Bronchial epithelial cell (primary cell): ENCODE data around the gene PKIB. TPM values are rescaled to one million over a fixed set of nuclear protein-coding genes. Genes with fewer than 3 reads are reported as not detected.

Source experiments
- DNase-seq: peaks from one replicate; pipeline ENCODE4 v3.0.0-alpha.2; 2010; ENCODE audit warnings: low read depth
- FAIRE-seq: peaks from 2 replicates; lab custom pipeline; 2011; peaks lifted over from hg19 to GRCh38; lab: Jason Lieb, UNC
- H3K27me3 ChIP-seq: 2 replicates; pipeline ENCODE4 v1.5.1; 2011; ENCODE audit warnings: low read length; ENCODE audit not compliant: control insufficient read depth, insufficient read depth
- H3K36me3 ChIP-seq: 2 replicates; pipeline ENCODE4 v1.5.1; 2011; ENCODE audit warnings: low read length; ENCODE audit not compliant: control insufficient read depth, insufficient read depth
- H3K4me3 ChIP-seq: 2 replicates; pipeline ENCODE4 v1.5.1; 2011; ENCODE audit warnings: mild to moderate bottlenecking, low read depth, low read length, control low read depth
- total RNA-seq: library from RNA; depleted of rRNA; stranded (reverse); fragments of >200 nt; gene quantifications from 2 replicates; pipeline ENCODE4 v1.2.1, GENCODE V29; 2014
- TF ChIP-seq, protein P1 (sequence below): IDR thresholded peaks from 2 replicates; pipeline ENCODE4 v1.5.1; 2011; ENCODE audit warnings: mild to moderate bottlenecking, moderate library complexity, low read length, control low read depth, inconsistent platforms; ENCODE audit not compliant: insufficient read depth, severe bottlenecking

PKIB gene
- total RNA-seq, 1 donor from 2014 or later, result 3.9 TPM

- Histone ChIP-seq H3K36me3 (no peaks in the 10 kb centered on the region), H3K4me3 (no peak overlapping the region), H3K27me3 (no peaks in the 10 kb centered on the region)
- FAIRE-seq (no peak), DNase-seq (no peak)
- TF ChIP-seq, protein P1, sequence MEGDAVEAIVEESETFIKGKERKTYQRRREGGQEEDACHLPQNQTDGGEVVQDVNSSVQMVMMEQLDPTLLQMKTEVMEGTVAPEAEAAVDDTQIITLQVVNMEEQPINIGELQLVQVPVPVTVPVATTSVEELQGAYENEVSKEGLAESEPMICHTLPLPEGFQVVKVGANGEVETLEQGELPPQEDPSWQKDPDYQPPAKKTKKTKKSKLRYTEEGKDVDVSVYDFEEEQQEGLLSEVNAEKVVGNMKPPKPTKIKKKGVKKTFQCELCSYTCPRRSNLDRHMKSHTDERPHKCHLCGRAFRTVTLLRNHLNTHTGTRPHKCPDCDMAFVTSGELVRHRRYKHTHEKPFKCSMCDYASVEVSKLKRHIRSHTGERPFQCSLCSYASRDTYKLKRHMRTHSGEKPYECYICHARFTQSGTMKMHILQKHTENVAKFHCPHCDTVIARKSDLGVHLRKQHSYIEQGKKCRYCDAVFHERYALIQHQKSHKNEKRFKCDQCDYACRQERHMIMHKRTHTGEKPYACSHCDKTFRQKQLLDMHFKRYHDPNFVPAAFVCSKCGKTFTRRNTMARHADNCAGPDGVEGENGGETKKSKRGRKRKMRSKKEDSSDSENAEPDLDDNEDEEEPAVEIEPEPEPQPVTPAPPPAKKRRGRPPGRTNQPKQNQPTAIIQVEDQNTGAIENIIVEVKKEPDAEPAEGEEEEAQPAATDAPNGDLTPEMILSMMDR, result no peak
These were observed 43.8 kb downstream of the PKIB start for GRCh38 chr6:122654012-122654411.

- TF ChIP-seq, protein P1, result no peak
- DNase-seq, result no peak
- Histone ChIP-seq H3K4me3 (no peak overlapping the region), H3K27me3 (no peaks in the 10 kb centered on the region), H3K36me3 (no peaks in the 10 kb centered on the region)
- no peak for FAIRE-seq
These were observed 47.4 kb downstream of the PKIB start for GRCh38 chr6:122657601-122658000.

GRCh38 chr6:122660296-122660695 lies 50.1 kb downstream of the PKIB start:
- Histone ChIP-seq H3K36me3 (no peaks in the 10 kb centered on the region), H3K27me3 (no peaks in the 10 kb centered on the region), H3K4me3 (no peak overlapping the region)
- FAIRE-seq (no peak), DNase-seq (no peak)
- TF ChIP-seq, protein P1, result no peak

GRCh38 chr6:122663981-122664380 lies 53.8 kb downstream of the PKIB start:
- H3K4me3 ChIP-seq, result no peak overlapping the region
- no peaks in the 10 kb centered on the region for H3K36me3 ChIP-seq
- no peaks in the 10 kb centered on the region for H3K27me3 ChIP-seq
- FAIRE-seq, result no peak
- TF ChIP-seq, protein P1, result no peak
- no peak for DNase-seq

DNA sequence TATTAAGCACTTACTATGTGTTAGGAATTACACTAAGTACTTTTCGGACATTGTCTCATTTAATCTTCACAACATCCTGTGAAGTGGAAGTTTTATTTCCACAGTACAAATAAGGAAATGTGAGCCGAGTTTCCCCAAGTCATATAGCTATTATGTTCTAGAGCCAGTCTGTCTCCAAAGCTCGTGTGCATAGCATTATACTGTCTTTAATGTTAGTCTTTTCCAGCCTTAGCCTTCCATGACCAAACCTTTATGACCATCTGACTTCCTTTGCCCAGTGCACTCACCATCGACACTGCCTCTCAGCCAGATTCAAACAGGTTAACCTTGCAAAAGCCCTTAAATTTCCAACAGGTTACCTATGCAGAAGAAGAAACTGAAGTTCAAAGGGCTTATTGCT lies 55.7 kb downstream of the PKIB start:
- no peak overlapping the region for H3K4me3 ChIP-seq
- TF ChIP-seq, protein P1, result no peak
- no peaks in the 10 kb centered on the region for H3K27me3 ChIP-seq
- DNase-seq (no peak), FAIRE-seq (no peak)
- H3K36me3 ChIP-seq, result no peaks in the 10 kb centered on the region

DNA sequence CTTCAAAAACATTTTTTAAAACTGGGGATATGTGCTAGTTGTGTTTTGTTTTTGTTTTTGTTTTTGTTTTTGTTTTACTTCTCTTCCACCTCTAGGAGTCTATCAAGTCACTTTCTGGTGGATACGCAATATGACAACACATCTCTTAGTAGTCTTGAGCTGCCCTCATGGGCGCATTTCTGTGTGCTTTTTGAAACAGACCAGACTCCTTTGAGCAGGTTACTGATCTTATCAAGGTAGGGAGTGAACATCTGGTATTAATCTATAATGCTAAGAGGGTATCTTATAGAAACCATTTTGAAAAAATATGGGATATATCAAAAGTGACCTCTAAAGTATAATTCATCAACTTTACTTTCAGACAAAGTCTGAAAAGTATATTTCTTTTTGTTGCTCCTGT lies 56.2 kb downstream of the PKIB start:
- FAIRE-seq (no peak), DNase-seq (no peak)
- H3K36me3 ChIP-seq, result no peaks in the 10 kb centered on the region
- H3K27me3 ChIP-seq, result no peaks in the 10 kb centered on the region
- H3K4me3 ChIP-seq, result no peak overlapping the region
- TF ChIP-seq, protein P1, result no peak
